A549 (cell line): ENCODE results near the gene CCDC92B.

ENCODE experiments used
- CTCF ChIP-seq: fragments of >200 bp; sonication (Bioruptor Twin); formaldehyde crosslinking; IDR thresholded peaks from 3 replicates; pipeline ENCODE4 v1.5.1; 2016
- FOSB ChIP-seq: fragments of 250-450 bp; sonication (Bioruptor Pico); IDR thresholded peaks from 2 replicates; pipeline ENCODE4 v1.5.0; 2020; ENCODE audit warnings: mild to moderate bottlenecking, moderate library complexity
- GATA3 ChIP-seq: IDR thresholded peaks from 2 replicates; pipeline ENCODE4 v1.6.1; 2012; ENCODE audit warnings: borderline replicate concordance
- MYC ChIP-seq: IDR thresholded peaks from 2 replicates; pipeline ENCODE4 v1.6.1; 2012; ENCODE audit warnings: mild to moderate bottlenecking, inconsistent platforms, low read length, improper control_type of control experiment, borderline replicate concordance
- USF2 ChIP-seq: fragments of 450-650 bp; IDR thresholded peaks from 2 replicates; pipeline ENCODE4 v1.6.1; 2014; ENCODE audit warnings: antibody characterized with exemption

- TF ChIP-seq MYC (no peak), CTCF (no peak), FOSB (CRISPR knock-in tag) (no peak), USF2 (no peak), GATA3 (no peak)
Observed at GRCh38 chr17:2780256-2780655, 30.8 kb upstream of the CCDC92B start.
